ENCODE measurements around the gene VPS54. TPM values are rescaled to one million over a fixed set of nuclear protein-coding genes. Genes with fewer than 3 reads are reported as not detected.

The VPS54 gene
- total RNA-seq, 1 experiment from 2014 or later, result 20.7 TPM

DNA sequence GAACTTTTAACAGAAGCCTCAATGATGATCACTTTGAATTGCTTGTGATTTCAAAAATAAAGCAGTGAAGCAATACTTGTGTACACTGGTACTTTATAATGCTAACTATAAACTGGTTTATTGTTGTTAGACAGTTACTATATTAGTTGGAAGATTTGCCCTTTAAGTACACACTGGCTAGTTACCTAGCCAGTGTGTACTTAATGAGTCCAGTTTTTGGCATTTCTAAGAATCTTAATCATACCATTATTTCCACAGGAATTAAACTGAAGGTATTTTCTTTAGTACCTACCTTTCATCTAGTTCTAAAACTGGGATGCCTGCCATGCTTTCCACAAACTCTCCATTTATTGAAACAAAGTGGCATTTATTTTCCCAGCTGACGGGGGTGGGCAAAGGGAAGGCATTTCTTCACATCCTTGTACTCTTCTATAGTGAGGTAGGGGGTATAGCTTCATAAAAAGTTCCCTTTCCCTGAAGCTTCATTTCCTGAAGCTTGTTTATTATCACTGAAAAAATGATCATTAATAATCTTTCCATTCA lies 127.7 kb downstream of the VPS54 start:
- Histone ChIP-seq H3K36me3 (ENCODE audit: low read depth) (peaks cover 42% of the 10 kb centered on the region), H3K9me2 (ENCODE audit: insufficient read depth) (no peaks in the 10 kb centered on the region), H2AFZ (no peak overlapping the region), H3K4me3 (no peak overlapping the region), H3K27me3 (ENCODE audit: insufficient read depth, low read depth) (no peaks in the 10 kb centered on the region), H3K4me1 (replicated peaks; ENCODE audit: insufficient read depth) (no peaks in the 10 kb centered on the region), H3F3A (ENCODE audit: insufficient read depth, low read depth) (no peaks in the 10 kb centered on the region), H3K27ac (no peak overlapping the region), H4K20me1 (ENCODE audit: insufficient read depth) (0 out of 2 replicates have a peak, but pooled peaks cover 3% of the 10 kb centered on the region), H3K79me2 (ENCODE audit: low read depth) (no peaks in the 10 kb centered on the region), H3K9me3 (ENCODE audit: insufficient read depth, low read depth) (no peaks in the 10 kb centered on the region), H3K4me2 (no peak overlapping the region)
- ChIA-PET POLR2A (ENCODE audit: unreplicated experiment) (no interaction called here), CTCF (no interaction called here)
- intact Hi-C loops (cut with micrococcal nuclease; ENCODE audit: unreplicated experiment), result no loop called here
- TF ChIP-seq, protein P1, sequence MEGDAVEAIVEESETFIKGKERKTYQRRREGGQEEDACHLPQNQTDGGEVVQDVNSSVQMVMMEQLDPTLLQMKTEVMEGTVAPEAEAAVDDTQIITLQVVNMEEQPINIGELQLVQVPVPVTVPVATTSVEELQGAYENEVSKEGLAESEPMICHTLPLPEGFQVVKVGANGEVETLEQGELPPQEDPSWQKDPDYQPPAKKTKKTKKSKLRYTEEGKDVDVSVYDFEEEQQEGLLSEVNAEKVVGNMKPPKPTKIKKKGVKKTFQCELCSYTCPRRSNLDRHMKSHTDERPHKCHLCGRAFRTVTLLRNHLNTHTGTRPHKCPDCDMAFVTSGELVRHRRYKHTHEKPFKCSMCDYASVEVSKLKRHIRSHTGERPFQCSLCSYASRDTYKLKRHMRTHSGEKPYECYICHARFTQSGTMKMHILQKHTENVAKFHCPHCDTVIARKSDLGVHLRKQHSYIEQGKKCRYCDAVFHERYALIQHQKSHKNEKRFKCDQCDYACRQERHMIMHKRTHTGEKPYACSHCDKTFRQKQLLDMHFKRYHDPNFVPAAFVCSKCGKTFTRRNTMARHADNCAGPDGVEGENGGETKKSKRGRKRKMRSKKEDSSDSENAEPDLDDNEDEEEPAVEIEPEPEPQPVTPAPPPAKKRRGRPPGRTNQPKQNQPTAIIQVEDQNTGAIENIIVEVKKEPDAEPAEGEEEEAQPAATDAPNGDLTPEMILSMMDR (conservative IDR thresholded peaks at IDR 0.05), result no peak
- no peak for TF ChIP-seq EZH2 (IDR thresholded peaks at IDR 0.05; ENCODE audit: low read depth)
- no TSS peak for BruUV-seq (replicated peaks)
- DNase-seq, result no peak

DNA sequence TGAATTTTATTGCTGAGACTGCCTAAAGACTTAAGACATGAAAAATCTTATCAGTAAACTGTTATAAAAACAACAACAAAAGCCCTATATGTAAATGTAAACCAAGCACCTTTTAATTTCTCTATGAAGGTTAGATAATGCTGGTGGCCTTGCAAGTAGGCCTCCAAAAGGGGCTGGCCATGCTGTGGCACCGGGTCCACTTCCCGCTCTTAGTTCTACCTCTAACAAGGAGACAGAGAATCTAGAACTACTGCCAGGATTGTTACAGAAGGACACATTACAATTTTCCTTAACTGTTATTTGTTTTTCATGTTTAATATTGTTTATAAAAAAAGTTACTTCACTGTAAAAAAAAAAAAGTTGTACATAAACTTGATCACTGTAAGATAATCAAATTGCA lies 128.6 kb downstream of the VPS54 start:
- POLR2A ChIA-PET (ENCODE audit: unreplicated experiment), result interaction anchor here (0.7 kb wide), 2 partner anchors 19 to 62 kb away, joined by 3 to 4 read pairs; no protein-coding TSS in a partner anchor

DNA sequence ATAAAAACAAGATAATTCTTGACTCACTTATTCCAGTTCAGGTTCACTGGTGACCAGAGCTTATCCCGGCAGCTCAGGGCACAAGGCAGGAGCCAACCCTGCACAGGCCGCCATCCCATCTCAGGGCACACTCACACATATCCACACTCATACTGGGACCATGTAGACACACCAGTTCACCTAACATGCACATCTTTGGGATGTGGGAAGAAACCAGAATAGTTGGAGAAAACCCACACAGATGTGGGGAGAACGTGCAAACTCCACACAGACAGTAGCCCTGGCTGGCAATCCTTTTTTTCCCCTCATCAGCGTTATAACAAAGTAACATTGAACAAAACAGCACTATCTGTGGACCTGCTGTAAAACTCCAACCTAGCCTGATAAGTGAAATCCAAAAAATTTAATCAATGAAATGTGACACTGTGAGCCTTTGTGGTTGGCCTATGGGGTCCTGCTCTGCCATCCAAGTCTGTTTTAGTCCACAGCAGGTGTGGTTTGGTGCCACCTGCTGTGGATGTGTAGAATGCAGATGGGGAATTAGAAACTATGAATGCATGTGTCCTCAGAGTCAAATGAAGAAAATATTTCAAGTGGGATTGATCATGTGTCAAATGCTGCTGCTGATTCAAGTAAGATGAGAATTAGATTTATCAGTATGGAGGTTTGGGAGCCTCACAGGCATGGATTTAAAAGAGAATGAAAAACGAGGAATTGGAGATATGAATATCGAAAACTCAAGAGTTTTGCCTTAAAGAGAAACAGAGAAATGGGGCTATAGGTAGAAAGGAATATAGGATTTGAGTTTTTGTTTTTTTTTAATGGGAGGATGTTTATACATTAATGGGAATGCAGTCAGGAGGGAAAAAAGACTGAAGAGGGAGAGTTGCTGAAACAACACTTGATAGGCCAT lies 130.5 kb downstream of the VPS54 start:
- no peak overlapping the region for H2AFZ ChIP-seq
- H3K4me1 ChIP-seq (replicated peaks; ENCODE audit: insufficient read depth), result no peaks in the 10 kb centered on the region
- DNase-seq, result peak in 1 of 2 experiments; percentile 51
- H3K4me2 ChIP-seq, result no peak overlapping the region
- no peaks in the 10 kb centered on the region for H3K27me3 ChIP-seq (ENCODE audit: insufficient read depth, low read depth)
- POLR2A ChIA-PET (ENCODE audit: unreplicated experiment), result no interaction called here
- H3K4me3 ChIP-seq, result no peak overlapping the region
- no peaks in the 10 kb centered on the region for H3K9me2 ChIP-seq (ENCODE audit: insufficient read depth)
- CTCF ChIA-PET, result no interaction called here
- no peak overlapping the region for H3K27ac ChIP-seq
- no peaks in the 10 kb centered on the region for H3K79me2 ChIP-seq (ENCODE audit: low read depth)
- peaks cover 39% of the 10 kb centered on the region for H3K36me3 ChIP-seq (ENCODE audit: low read depth)
- intact Hi-C loops (cut with micrococcal nuclease; ENCODE audit: unreplicated experiment), result loop anchor here (1.0 to 5.0 kb wide), 6 partner anchors 48 to 1101 kb away; partner anchors contain the start of genes MDH1, UGP2 and WDPCP
- no TSS peak for BruUV-seq (replicated peaks)
- TF ChIP-seq, protein P1 (conservative IDR thresholded peaks at IDR 0.05), result peak; percentile 94
- TF ChIP-seq EZH2 (IDR thresholded peaks at IDR 0.05; ENCODE audit: low read depth), result no peak
- no peaks in the 10 kb centered on the region for H3K9me3 ChIP-seq (ENCODE audit: insufficient read depth, low read depth)
- H4K20me1 ChIP-seq (ENCODE audit: insufficient read depth), result 0 out of 2 replicates have a peak, but pooled peaks cover 3% of the 10 kb centered on the region
- H3F3A ChIP-seq (ENCODE audit: insufficient read depth, low read depth), result no peaks in the 10 kb centered on the region

More for the DNA sequence above, 128.6 kb downstream of the VPS54 start:
- Histone ChIP-seq H3K4me3 (no peak overlapping the region), H3K27me3 (ENCODE audit: insufficient read depth, low read depth) (no peaks in the 10 kb centered on the region), H3K9me2 (ENCODE audit: insufficient read depth) (no peaks in the 10 kb centered on the region), H3K9me3 (ENCODE audit: insufficient read depth, low read depth) (no peaks in the 10 kb centered on the region), H3K4me2 (no peak overlapping the region), H3K36me3 (ENCODE audit: low read depth) (peaks cover 42% of the 10 kb centered on the region), H3K27ac (no peak overlapping the region), H3K79me2 (ENCODE audit: low read depth) (no peaks in the 10 kb centered on the region), H3F3A (ENCODE audit: insufficient read depth, low read depth) (no peaks in the 10 kb centered on the region), H4K20me1 (ENCODE audit: insufficient read depth) (0 out of 2 replicates have a peak, but pooled peaks cover 3% of the 10 kb centered on the region), H2AFZ (no peak overlapping the region), H3K4me1 (replicated peaks; ENCODE audit: insufficient read depth) (no peaks in the 10 kb centered on the region)
- TF ChIP-seq EZH2 (IDR thresholded peaks at IDR 0.05; ENCODE audit: low read depth), result no peak
- TF ChIP-seq, protein P1 (conservative IDR thresholded peaks at IDR 0.05), result no peak
- no TSS peak for BruUV-seq (replicated peaks)
- intact Hi-C loops (cut with micrococcal nuclease; ENCODE audit: unreplicated experiment), result no loop called here
- no peak for DNase-seq
- CTCF ChIA-PET, result no interaction called here

All from PC-9 (cell line).